Upper lobe of left lung (tissue), 6 donors: ENCODE data around the gene LAMA3. TPM values are rescaled to one million over a fixed set of nuclear protein-coding genes. Genes with fewer than 3 reads are reported as not detected.
A peak's percentile ranks its signal among the peaks of the same experiment; 100 is the strongest.

Source experiments
- ATAC-seq, 2 donors: fragments of 200-7000 bp; cut with Tn5 transposase; one replicate each; pipeline ENCODE4 v1.9.1; 2022; ENCODE audit warnings: mild to moderate bottlenecking in 2 of 2, moderate library complexity in 2 of 2; ENCODE audit not compliant: low FRiP score in 2 of 2
- DNase-seq, 2 donors: peaks; one replicate each; pipeline ENCODE4 v3.0.0-alpha.2; 2019 to 2020
- H3K27ac ChIP-seq, 4 donors: fragments of 200-600 bp; sonication (generic); one replicate each; pipeline ENCODE4 v1.5.1; 2016 to 2019
- H3K27me3 ChIP-seq, 4 donors: fragments of 200-600 bp; sonication (generic); one replicate each; pipeline ENCODE4 v1.5.1; 2017 to 2019
- H3K36me3 ChIP-seq, 4 donors: fragments of 200-600 bp; sonication (generic); one replicate each; pipeline ENCODE4 v1.5.1; 2016 to 2019
- H3K4me1 ChIP-seq, 4 donors: fragments of 200-600 bp; sonication (generic); one replicate each; pipeline ENCODE4 v1.5.1; 2018 to 2019
- H3K4me3 ChIP-seq, 4 donors: fragments of 200-600 bp; sonication (generic); one replicate each; pipeline ENCODE4 v1.5.1; 2017 to 2019; ENCODE audit warnings: mild to moderate bottlenecking in 2 of 4, moderate library complexity in 1 of 4
- H3K9me3 ChIP-seq, 4 donors: fragments of 200-600 bp; sonication (generic); one replicate each; pipeline ENCODE4 v1.5.1; 2018 to 2019
- EP300 ChIP-seq, 4 donors: sonication (generic); formaldehyde crosslinking; IDR thresholded peaks; one replicate each; pipeline ENCODE4 v1.5.1; 2017; ENCODE audit warnings: antibody characterized with exemption in 4 of 4, control low read depth in 2 of 4
- POLR2A ChIP-seq, 4 donors: fragments of 450-650 bp; IDR thresholded peaks; one replicate each; pipeline ENCODE4 v1.5.1; 2016 to 2017; ENCODE audit warnings: antibody characterized with exemption in 4 of 4, mild to moderate bottlenecking in 2 of 4
- POLR2AphosphoS5 ChIP-seq, 2 donors: sonication (generic); formaldehyde crosslinking; IDR thresholded peaks; one replicate each; pipeline ENCODE4 v1.5.1; 2017; ENCODE audit warnings: antibody characterized with exemption in 2 of 2
- WGBS, 2 donors: methylation state at CpG; one replicate each; pipeline ENCODE4 v1.1.5; 2017 to 2018; 5-methylcytosine and 5-hydroxymethylcytosine counted together
- total RNA-seq, 6 donors: library from RNA; depleted of rRNA in 4 of 6; stranded (reverse); fragments of >200 nt in 4 of 6; gene quantifications; one replicate each; pipeline versions ENCODE4 v1.1.0 to v1.2.1, GENCODE V29; 2016 to 2021
- TF ChIP-seq, protein P1 (sequence below), 6 experiments: fragments of 450-650 bp in 4 of 6; fragments of 200-600 bp in 2 of 6; sonication (generic) in 2 of 6; IDR thresholded peaks; one replicate each; pipeline ENCODE4 v1.5.1; 2016 to 2019; ENCODE audit warnings: antibody characterized with exemption in 6 of 6
- donor health status: DM: no; HTN: no; CAD: no; lungs with moderate emphysema.
- donor health status: DM: no; HTN: yes; CAD: no; lungs with severe emphysema.

The LAMA3 gene
- total RNA-seq, 6 donors from 2014 or later = 88.2 to 202 (median 141) TPM

DNA sequence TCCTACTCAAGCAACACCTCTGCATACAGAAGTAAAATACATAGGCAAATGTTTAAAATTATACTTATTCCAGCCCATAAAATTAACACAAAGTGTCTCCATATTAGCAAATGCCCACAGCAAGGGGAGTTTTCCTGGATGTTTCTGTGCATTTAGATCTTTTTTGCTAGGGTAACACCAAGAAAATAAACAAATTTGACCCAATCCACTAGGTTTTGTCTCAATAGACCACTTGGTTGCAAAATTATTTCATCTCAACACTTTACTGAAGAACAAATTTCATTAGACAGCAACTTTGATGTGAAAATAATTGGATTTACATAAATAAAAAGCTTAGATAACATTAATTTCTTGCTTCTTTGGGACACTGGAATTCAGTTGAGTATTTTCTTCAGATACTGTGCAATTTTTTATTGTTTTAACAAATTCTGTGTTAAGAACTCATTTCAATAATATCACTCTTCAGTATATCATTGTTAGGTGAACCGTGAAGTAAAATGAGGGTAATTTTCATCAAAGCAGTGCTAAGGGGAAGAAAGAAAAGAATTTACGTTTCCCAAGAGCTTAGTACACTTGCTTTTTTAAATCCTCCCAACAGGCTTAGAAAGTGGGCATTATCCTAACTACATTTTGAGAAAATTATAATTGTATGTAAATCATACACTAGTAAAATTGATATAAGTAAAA, 191.8 kb downstream of the LAMA3 start:
- H3K9me3 ChIP-seq = no peaks in the 10 kb centered on the region
- TF ChIP-seq EP300 (IDR thresholded peaks at IDR 0.05) = no peak
- TF ChIP-seq POLR2AphosphoS5 (IDR thresholded peaks at IDR 0.05) = no peak
- TF ChIP-seq, protein P1, sequence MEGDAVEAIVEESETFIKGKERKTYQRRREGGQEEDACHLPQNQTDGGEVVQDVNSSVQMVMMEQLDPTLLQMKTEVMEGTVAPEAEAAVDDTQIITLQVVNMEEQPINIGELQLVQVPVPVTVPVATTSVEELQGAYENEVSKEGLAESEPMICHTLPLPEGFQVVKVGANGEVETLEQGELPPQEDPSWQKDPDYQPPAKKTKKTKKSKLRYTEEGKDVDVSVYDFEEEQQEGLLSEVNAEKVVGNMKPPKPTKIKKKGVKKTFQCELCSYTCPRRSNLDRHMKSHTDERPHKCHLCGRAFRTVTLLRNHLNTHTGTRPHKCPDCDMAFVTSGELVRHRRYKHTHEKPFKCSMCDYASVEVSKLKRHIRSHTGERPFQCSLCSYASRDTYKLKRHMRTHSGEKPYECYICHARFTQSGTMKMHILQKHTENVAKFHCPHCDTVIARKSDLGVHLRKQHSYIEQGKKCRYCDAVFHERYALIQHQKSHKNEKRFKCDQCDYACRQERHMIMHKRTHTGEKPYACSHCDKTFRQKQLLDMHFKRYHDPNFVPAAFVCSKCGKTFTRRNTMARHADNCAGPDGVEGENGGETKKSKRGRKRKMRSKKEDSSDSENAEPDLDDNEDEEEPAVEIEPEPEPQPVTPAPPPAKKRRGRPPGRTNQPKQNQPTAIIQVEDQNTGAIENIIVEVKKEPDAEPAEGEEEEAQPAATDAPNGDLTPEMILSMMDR (IDR thresholded peaks at IDR 0.05) = no peak
- no peak for TF ChIP-seq POLR2A (IDR thresholded peaks at IDR 0.05)
- H3K27me3 ChIP-seq = no peaks in the 10 kb centered on the region
- peaks cover 8 to 14% (median 11%) of the 10 kb centered on the region in 4 donors for H3K4me1 ChIP-seq
- 97 to 100% methylated on average over 2 of the region's 2 CpGs for WGBS, 2 donors
- no peaks in the 10 kb centered on the region for H3K36me3 ChIP-seq
- ATAC-seq = no peak
- no peak for DNase-seq
- H3K4me3 ChIP-seq = no peak overlapping the region
- H3K27ac ChIP-seq = no peak overlapping the region

DNA sequence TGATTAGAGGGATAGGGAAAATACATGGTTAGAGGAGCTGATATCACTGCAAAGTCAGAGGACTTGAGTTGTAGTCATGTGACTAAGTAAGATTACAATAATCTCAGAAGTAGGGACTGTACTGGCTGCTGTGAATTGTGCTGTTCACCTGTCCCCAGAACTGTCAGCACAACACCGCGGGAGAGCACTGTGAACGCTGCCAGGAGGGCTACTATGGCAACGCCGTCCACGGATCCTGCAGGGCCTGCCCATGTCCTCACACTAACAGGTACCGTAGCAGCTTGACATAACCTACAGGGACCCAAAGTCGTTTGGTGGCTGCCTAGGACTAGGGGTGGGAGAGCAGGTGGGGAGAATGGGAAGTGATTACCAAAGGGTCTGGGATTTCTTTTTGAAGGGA, 192.5 kb downstream of the LAMA3 start:
- ATAC-seq = no peak
- Histone ChIP-seq H3K4me1 (peaks cover 9 to 16% (median 11%) of the 10 kb centered on the region in 4 donors), H3K4me3 (no peak overlapping the region), H3K9me3 (no peaks in the 10 kb centered on the region), H3K27ac (no peak overlapping the region), H3K36me3 (no peaks in the 10 kb centered on the region), H3K27me3 (no peaks in the 10 kb centered on the region)
- 83 to 84% methylated on average over 8 of the region's 8 CpGs for WGBS, 2 donors
- TF ChIP-seq EP300 (IDR thresholded peaks at IDR 0.05) (no peak), POLR2A (IDR thresholded peaks at IDR 0.05) (no peak), POLR2AphosphoS5 (IDR thresholded peaks at IDR 0.05) (no peak)
- TF ChIP-seq, protein P1 (IDR thresholded peaks at IDR 0.05) = no peak
- no peak for DNase-seq

DNA sequence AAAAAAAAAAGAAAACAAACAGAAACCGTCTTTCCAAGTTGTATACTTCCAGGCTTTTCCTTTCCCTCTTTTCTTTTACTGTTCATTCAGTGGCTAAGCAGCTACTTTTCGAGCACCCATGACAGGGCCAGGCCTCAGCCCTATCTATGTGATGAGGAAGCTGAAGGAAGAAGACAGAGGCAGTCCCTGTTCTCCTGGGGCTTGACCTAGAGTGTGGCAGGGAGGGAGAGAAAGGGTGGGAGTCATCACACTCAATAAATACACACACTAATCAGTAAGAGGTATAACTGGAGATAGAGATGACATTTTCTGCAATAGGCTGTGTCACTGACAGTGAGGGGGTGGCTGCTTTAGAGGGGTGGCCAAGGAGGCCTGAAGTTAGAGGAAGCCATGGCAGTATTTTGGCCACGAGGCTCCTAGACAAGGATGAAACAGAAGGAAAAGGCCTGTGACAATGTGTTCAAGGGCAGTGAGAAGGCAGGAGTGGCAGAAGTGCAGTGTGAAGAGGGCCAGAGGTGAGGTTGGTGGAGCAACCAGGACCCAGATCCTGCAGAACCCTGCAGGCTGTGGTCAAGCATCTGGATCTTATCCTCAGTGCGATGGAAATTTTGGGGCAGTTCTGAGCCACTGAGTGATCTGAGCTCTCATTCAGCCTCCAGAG, 193.5 kb downstream of the LAMA3 start:
- Histone ChIP-seq H3K36me3 (no peaks in the 10 kb centered on the region), H3K27me3 (no peaks in the 10 kb centered on the region), H3K4me1 (peaks cover 9 to 16% (median 11%) of the 10 kb centered on the region in 4 donors), H3K4me3 (no peak overlapping the region), H3K27ac (peak overlapping the region in 1 of 4 donors; percentile 76), H3K9me3 (no peaks in the 10 kb centered on the region)
- no peak for TF ChIP-seq EP300 (IDR thresholded peaks at IDR 0.05)
- TF ChIP-seq, protein P1 (IDR thresholded peaks at IDR 0.05) = no peak
- TF ChIP-seq POLR2AphosphoS5 (IDR thresholded peaks at IDR 0.05) = no peak
- TF ChIP-seq POLR2A (IDR thresholded peaks at IDR 0.05) = no peak
- WGBS, 2 donors = 89 to 90% methylated on average over 4 of the region's 4 CpGs
- DNase-seq (no peak), ATAC-seq (no peak)

GRCh38 chr18:23883277-23883790, 194.1 kb downstream of the LAMA3 start:
- Histone ChIP-seq H3K36me3 (no peaks in the 10 kb centered on the region), H3K9me3 (no peaks in the 10 kb centered on the region), H3K4me3 (no peak overlapping the region), H3K27ac (peak overlapping the region in 3 of 4 donors; percentile 23 to 76 (median 33)), H3K4me1 (peaks cover 9 to 16% (median 11%) of the 10 kb centered on the region in 4 donors), H3K27me3 (no peaks in the 10 kb centered on the region)
- TF ChIP-seq, protein P1 (IDR thresholded peaks at IDR 0.05) = no peak
- DNase-seq (no peak), ATAC-seq (peak in 1 of 2 donors; percentile 79)
- 92% methylated on average over 3 of the region's 3 CpGs for whole genome bisulfite sequencing, 2 donors
